ENCODE results near the gene TM4SF18. TPM values are rescaled to one million over a fixed set of nuclear protein-coding genes. Genes with fewer than 3 reads are reported as not detected.

TM4SF18 gene
- total RNA-seq, 2 experiments from 2014 or later: not detected

GRCh38 chr3:149306751-149307434 is 26.5 kb downstream of the TM4SF18 start:
- Histone ChIP-seq H3K9me3 (ENCODE audit: low read length) (no peaks in the 10 kb centered on the region), H4K20me1 (ENCODE audit: insufficient read depth, low read length) (no peaks in the 10 kb centered on the region), H3K36me3 (ENCODE audit: insufficient read depth, low read length) (no peaks in the 10 kb centered on the region), H2AFZ (ENCODE audit: low read length) (no peak overlapping the region), H3K4me3 (ENCODE audit: low read depth, low read length, poor library complexity, severe bottlenecking) (no peak overlapping the region), H3K4me2 (ENCODE audit: low read length) (no peak overlapping the region), H3K4me1 (ENCODE audit: insufficient read depth, low read length, poor library complexity, severe bottlenecking) (no peaks in the 10 kb centered on the region), H3K9me2 (ENCODE audit: insufficient read depth, low read length) (no peaks in the 10 kb centered on the region), H3K27ac (ENCODE audit: low read depth, low read length, poor library complexity, severe bottlenecking) (no peak overlapping the region), H3K79me2 (ENCODE audit: insufficient read depth, low read depth, low read length) (no peaks in the 10 kb centered on the region)
- POLR2A ChIA-PET: no interaction called here
- intact Hi-C loops (cut with micrococcal nuclease; ENCODE audit: unreplicated experiment): no loop called here
- CTCF ChIA-PET (ENCODE audit: unreplicated experiment): no interaction called here
- DNase-seq (ENCODE audit: low spot score): no peak
- BruUV-seq (replicated peaks): no TSS peak
- TF ChIP-seq CTCF (conservative IDR thresholded peaks at IDR 0.05; ENCODE audit: low read length) (no peak), EZH2phosphoT487 (IDR thresholded peaks at IDR 0.05; ENCODE audit: borderline replicate concordance, low read depth, low read length) (no peak)

- Histone ChIP-seq H3K9me2 (ENCODE audit: insufficient read depth, low read length) (no peaks in the 10 kb centered on the region), H2AFZ (ENCODE audit: low read length) (no peak overlapping the region), H4K20me1 (ENCODE audit: insufficient read depth, low read length) (no peaks in the 10 kb centered on the region), H3K4me3 (ENCODE audit: low read depth, low read length, poor library complexity, severe bottlenecking) (no peak overlapping the region), H3K4me2 (ENCODE audit: low read length) (no peak overlapping the region), H3K4me1 (ENCODE audit: insufficient read depth, low read length, poor library complexity, severe bottlenecking) (no peaks in the 10 kb centered on the region), H3K79me2 (ENCODE audit: insufficient read depth, low read depth, low read length) (no peaks in the 10 kb centered on the region), H3K27ac (ENCODE audit: low read depth, low read length, poor library complexity, severe bottlenecking) (no peak overlapping the region), H3K36me3 (ENCODE audit: insufficient read depth, low read length) (no peaks in the 10 kb centered on the region), H3K9me3 (ENCODE audit: low read length) (no peaks in the 10 kb centered on the region)
- ChIA-PET CTCF (ENCODE audit: unreplicated experiment) (no interaction called here), POLR2A (no interaction called here)
- no peak for DNase-seq (ENCODE audit: low spot score)
- intact Hi-C loops (cut with micrococcal nuclease; ENCODE audit: unreplicated experiment): no loop called here
- no TSS peak for BruUV-seq (replicated peaks)
- TF ChIP-seq CTCF (conservative IDR thresholded peaks at IDR 0.05; ENCODE audit: low read length): no peak
- TF ChIP-seq EZH2phosphoT487 (IDR thresholded peaks at IDR 0.05; ENCODE audit: borderline replicate concordance, low read depth, low read length): no peak
Measured at GRCh38 chr3:149305376-149305775, 28.1 kb downstream of the TM4SF18 start.

- Histone ChIP-seq H3K79me2 (ENCODE audit: insufficient read depth, low read depth, low read length) (no peaks in the 10 kb centered on the region), H2AFZ (ENCODE audit: low read length) (no peak overlapping the region), H3K4me2 (ENCODE audit: low read length) (no peak overlapping the region), H3K4me3 (ENCODE audit: low read depth, low read length, poor library complexity, severe bottlenecking) (no peak overlapping the region), H4K20me1 (ENCODE audit: insufficient read depth, low read length) (no peaks in the 10 kb centered on the region), H3K36me3 (ENCODE audit: insufficient read depth, low read length) (no peaks in the 10 kb centered on the region), H3K27ac (ENCODE audit: low read depth, low read length, poor library complexity, severe bottlenecking) (no peak overlapping the region), H3K9me3 (ENCODE audit: low read length) (no peaks in the 10 kb centered on the region), H3K9me2 (ENCODE audit: insufficient read depth, low read length) (no peaks in the 10 kb centered on the region), H3K4me1 (ENCODE audit: insufficient read depth, low read length, poor library complexity, severe bottlenecking) (no peaks in the 10 kb centered on the region)
- TF ChIP-seq CTCF (conservative IDR thresholded peaks at IDR 0.05; ENCODE audit: low read length) (no peak), EZH2phosphoT487 (IDR thresholded peaks at IDR 0.05; ENCODE audit: borderline replicate concordance, low read depth, low read length) (no peak)
- POLR2A ChIA-PET: interaction anchor here (1.4 kb wide), 1 partner anchor 9 kb away, joined by 6 read pairs; no protein-coding TSS in a partner anchor
- CTCF ChIA-PET (ENCODE audit: unreplicated experiment): no interaction called here
- intact Hi-C loops (cut with micrococcal nuclease; ENCODE audit: unreplicated experiment): no loop called here
- DNase-seq (ENCODE audit: low spot score): no peak
- no TSS peak for BruUV-seq (replicated peaks)
Measured at GRCh38 chr3:149299938-149300801, 33.3 kb downstream of the TM4SF18 start.
